GM18498 (cell line): ENCODE data around the gene MYH7.
"Not testable (repeated sequence)": the region's sequence is repeated elsewhere in the genome, so short reads cannot be mapped to it uniquely, and the experiment has no call there.

ENCODE experiments used
- ATAC-seq: cut with Tn5 transposase; IDR thresholded peaks from one replicate; pipeline ENCODE4 v1.9.1; 2021; ENCODE audit warnings: mild to moderate bottlenecking, moderate library complexity; ENCODE audit not compliant: unreplicated experiment

Gene MYH7

GRCh38 chr14:23435543-23436326 is at the start of gene MYH7:
TSS of gene MYH7 (minus strand) at chr14:23435660. CDS start at chr14:23433732, 1,928 bp downstream.
- no peak for ATAC-seq

GRCh38 chr14:23483236-23483854 is 47.9 kb upstream of the MYH7 start:
- no peak for ATAC-seq

GRCh38 chr14:23482823-23483148 is 47.3 kb upstream of the MYH7 start:
- no peak for ATAC-seq

- ATAC-seq: no peak
These were observed 46.7 kb upstream of the MYH7 start for GRCh38 chr14:23481979-23482822.

- no peak for ATAC-seq
These were observed 46.0 kb upstream of the MYH7 start for GRCh38 chr14:23481362-23481970.

- ATAC-seq: no peak
These were observed 42.8 kb upstream of the MYH7 start for GRCh38 chr14:23478109-23478759.

- ATAC-seq: no peak
These were observed 35.5 kb upstream of the MYH7 start for GRCh38 chr14:23470947-23471346.

GRCh38 chr14:23469906-23470403 is 34.5 kb upstream of the MYH7 start:
- no peak for ATAC-seq

GRCh38 chr14:23469127-23469905 is 33.9 kb upstream of the MYH7 start, which contains the start of gene NGDN:
TSS of gene NGDN (plus strand) at chr14:23469703. CDS start at chr14:23469716, 13 bp downstream.
- peak; percentile 95 for ATAC-seq

GRCh38 chr14:23468704-23469126 is 33.3 kb upstream of the MYH7 start:
- peak; percentile 3 for ATAC-seq

GRCh38 chr14:23465261-23465660 is 29.8 kb upstream of the MYH7 start:
- no peak for ATAC-seq

GRCh38 chr14:23464700-23465099 is 29.2 kb upstream of the MYH7 start:
- ATAC-seq: no peak

- ATAC-seq: no peak
These were observed 25.5 kb upstream of the MYH7 start for GRCh38 chr14:23460960-23461359.

- no peak for ATAC-seq
These were observed 22.4 kb upstream of the MYH7 start for GRCh38 chr14:23457587-23458445.

GRCh38 chr14:23456883-23457586 is 21.6 kb upstream of the MYH7 start:
- not testable (repeated sequence) for ATAC-seq

- no peak for ATAC-seq
These were observed 19.0 kb upstream of the MYH7 start for GRCh38 chr14:23454445-23454856.

- no peak for ATAC-seq
These were observed 16.8 kb upstream of the MYH7 start for GRCh38 chr14:23452237-23452636.

- no peak for ATAC-seq
These were observed 14.9 kb upstream of the MYH7 start for GRCh38 chr14:23450379-23450778.
